GM21717 (cell line): ENCODE measurements around the gene RBM24.

ENCODE experiments used
- ATAC-seq: cut with Tn5 transposase; IDR thresholded peaks from one replicate; pipeline ENCODE4 v1.9.1; 2021; ENCODE audit warnings: mild to moderate bottlenecking, moderate library complexity; ENCODE audit not compliant: unreplicated experiment

Gene RBM24

GRCh38 chr6:17341117-17341805 lies 60.1 kb downstream of the RBM24 start:
- no peak for ATAC-seq

- no peak for ATAC-seq
These were observed 60.7 kb downstream of the RBM24 start for GRCh38 chr6:17341891-17342290.

- no peak for ATAC-seq
These were observed 62.1 kb downstream of the RBM24 start for GRCh38 chr6:17343215-17343614.
